GM18909 (cell line): ENCODE measurements around the gene CORO1A.
"Not testable (repeated sequence)": the region's sequence is repeated elsewhere in the genome, so short reads cannot be mapped to it uniquely, and the experiment has no call there.

Source experiments
- ATAC-seq: cut with Tn5 transposase; IDR thresholded peaks from one replicate; pipeline ENCODE4 v1.9.1; 2021; ENCODE audit warnings: mild to moderate bottlenecking; ENCODE audit not compliant: unreplicated experiment, poor library complexity

CORO1A gene

DNA sequence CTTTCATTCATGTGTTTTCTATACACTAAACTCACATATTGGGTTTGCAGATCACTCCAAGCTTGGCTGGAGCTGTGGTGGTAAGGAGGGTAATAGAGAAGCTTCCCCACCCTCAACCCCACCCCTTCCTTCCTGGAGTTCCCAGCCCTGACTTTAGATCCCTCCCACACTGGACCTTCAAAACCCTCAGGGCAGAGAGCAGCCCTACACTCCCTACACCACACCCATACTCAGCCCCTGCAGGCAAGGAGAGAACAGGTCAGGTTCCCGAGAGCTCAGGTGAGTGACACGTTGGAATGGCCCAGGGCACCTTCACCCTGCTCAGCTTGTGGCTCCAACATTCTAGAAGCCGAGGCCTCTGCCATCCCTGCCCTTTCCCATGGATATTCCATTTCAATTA, 15.6 kb downstream of the CORO1A start, which contains the start of gene SULT1A3:
Gene SULT1A3, plus strand, starts transcription at position 207 of the 400 bp plus-strand sequence. CDS start 1,474 bp downstream, outside the sequence.
- not testable (repeated sequence) for ATAC-seq

DNA sequence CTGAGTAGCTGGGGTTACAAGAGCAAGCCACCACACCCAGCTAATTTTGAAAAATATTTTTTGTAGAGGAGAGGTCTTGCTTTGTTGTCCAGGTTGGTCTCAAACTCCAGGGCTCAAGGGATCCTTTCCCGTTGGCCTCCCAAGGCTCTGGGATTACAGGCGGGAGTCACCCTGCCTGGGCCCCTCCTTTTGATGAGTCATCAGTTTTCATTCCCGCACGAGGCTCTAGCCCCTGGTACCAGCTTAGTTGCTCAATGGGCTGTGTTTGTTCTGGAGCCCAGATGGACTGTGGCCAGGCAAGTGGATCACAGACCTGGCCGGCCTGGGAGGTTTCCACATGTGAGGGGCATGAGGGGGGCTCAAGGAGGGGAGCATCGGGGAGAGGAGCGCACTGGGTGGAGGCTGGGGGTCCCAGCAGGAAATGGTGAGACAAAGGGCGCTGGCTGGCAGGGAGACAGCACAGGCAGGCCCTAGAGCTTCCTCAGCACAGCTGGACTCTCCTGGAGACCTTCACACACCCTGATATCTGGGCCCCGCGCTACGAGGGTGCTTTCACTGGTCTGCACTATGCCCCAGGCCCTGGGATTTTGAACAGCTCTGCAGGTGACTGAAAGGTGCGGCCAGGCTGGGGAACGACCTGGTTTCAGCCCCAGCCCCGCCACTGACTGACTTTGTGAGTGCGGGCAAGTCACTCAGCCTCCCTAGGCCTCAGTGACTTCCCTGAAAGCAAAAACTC, 16.4 kb downstream of the CORO1A start:
- not testable (repeated sequence) for ATAC-seq

DNA sequence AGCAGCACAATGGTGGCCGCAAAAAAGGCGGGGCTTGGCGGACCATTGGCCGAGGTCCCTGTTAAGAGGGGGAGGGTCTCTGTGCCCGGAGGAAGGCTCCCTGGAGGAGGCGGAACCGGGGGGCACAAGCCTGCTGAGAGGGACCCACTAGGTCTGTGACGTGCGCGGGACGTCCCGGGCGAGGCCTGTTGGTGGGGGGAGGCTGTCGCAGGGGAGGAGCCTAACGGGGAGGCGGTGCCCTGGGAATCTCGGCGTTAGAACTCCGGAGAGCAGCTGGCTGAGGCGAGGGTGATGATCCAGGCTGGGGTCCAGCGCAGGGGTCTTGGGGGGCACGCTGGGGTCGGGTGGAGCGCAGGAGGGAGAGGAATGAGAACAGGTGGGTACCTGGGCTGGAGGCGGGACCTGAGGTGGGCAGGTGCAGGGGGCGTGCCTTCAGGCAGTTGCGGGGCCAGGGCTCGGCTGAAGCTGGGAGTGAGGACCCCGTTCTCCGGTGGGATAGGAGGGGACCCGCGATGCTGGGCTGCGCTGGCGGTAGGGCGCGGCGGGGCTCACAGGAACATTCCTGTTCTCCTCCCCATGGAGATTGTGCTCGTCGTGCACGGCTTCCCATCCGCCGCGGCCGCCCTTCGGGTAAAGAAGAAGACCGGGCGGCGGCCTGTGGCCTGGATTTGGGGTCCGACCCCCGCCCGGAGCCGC, 22.3 kb downstream of the CORO1A start:
- not testable (repeated sequence) for ATAC-seq

DNA sequence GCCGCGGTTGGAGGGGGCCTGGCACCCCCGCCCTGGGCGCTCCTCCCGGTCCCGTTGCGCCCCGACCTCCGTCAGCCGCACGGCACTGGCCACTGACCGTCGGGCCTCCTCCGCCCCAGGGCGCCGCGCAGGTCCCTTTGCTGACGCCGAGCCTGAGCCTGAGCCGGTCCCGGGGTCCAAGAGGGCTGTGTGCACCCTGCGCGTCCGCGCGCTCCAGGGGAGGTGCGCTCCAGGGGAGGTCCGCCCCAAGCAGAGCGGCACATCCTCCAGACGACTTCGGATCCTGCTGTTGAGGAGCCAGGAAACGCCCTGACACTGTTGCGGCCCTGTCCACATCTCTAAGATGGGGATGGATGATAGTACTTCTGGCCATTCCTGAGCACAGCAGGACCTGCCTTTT, 22.9 kb downstream of the CORO1A start:
- not testable (repeated sequence) for ATAC-seq

DNA sequence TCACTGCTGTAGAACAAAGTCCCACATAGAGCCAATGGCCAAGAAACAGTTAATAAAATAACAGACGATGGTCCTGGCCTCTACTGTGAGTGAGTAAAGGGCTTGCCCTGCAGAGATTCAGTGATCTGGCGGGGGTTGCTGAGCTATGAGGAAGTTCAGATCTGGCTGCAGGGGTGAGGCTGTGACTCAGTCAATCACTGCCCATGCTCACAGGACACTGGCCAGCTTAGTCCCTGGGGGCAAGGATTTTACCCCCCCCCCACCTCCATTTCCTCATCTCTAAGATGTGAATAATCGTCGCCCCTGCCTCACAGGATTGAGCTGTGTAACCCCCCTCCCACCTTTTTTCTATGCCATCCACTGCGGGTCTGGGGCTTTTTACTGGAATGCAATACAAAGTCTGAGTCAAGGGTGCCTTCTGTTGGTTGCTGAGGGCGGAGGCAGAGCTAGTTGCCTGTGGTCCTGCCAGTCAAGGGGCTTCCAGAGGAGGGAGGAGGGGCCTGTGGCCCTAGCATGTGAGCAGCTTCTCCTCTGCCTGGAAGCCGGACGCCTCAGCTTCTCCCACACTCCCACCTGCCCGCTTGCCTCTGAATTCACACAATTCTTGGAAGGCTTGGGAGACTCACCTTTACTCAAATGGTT, 23.8 kb downstream of the CORO1A start:
- not testable (repeated sequence) for ATAC-seq

DNA sequence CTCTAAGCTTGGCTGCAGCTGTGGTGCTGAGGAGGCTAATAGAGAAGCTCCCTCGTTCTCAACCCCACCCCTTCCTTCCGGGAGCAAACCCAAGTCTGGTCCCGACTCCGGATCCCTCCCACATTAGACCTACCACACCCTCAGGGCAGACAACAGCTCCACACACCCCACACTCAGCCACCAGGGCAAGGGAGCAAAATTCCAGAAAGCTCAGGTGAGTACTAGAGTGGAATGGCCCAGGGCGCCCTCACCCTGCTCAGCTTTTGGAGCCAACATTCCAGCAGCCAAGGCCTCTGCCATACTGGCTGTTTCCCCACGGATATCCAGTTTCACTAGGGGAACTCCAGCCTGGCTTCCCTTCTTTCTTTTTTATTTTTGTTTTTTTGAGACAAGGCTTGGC, 25.6 kb downstream of the CORO1A start:
- not testable (repeated sequence) for ATAC-seq

DNA sequence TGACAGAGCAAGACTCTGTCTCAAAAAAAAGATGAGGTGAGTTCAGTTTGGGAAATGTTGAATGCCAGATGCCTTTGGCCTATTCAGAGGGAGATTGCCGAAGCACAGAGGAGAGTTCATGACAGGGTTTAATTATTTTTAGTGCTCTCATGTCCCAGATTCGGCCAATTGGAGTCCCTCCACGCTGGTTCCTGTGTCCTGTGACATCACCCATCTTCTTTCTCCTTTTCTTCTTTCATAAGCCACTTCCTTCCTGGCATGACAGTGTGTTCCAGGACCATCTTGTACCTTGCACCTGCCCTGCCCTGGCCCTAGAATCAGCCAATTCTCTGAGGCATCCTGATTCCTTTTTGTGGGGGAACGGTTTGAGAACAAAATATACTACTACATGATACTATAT, 28.0 kb downstream of the CORO1A start:
- not testable (repeated sequence) for ATAC-seq

DNA sequence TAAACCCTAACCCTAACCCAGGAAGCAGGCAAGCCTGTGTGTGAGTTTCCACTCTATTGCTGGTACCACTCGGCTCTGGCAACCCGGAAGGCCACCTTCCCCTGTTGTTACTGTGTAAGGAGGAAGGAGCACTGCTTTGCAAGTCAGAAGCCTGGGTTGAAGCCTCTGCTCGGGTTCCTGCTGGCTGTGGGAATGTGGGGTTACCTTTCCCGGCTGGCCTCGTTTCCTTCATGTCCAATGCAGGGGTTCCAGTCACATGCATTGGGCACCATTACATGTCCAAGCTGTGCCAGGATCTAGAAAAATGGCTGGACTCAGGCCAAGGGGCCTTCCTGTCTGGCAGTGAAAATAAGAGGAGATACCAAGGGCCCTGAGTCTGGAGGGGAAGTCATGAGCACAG, 33.7 kb downstream of the CORO1A start:
- not testable (repeated sequence) for ATAC-seq
